H1 (cell line): ENCODE measurements around the gene BIN2. TPM values are rescaled to one million over a fixed set of nuclear protein-coding genes. Genes with fewer than 3 reads are reported as not detected.

Experiments used
- CBX5 ChIP-seq: fragments of 300-800, 300-1000 bp; sonication (generic); IDR thresholded peaks from 2 replicates; pipeline ENCODE4 v1.7.1; 2016; ENCODE audit warnings: antibody characterized with exemption, low read length, low read depth
- GABPA ChIP-seq: IDR thresholded peaks from 2 replicates; pipeline ENCODE4 v1.6.1; 2011; ENCODE audit warnings: mild to moderate bottlenecking, low read length, moderate library complexity, borderline replicate concordance; ENCODE audit not compliant: insufficient read depth
- HDAC2 ChIP-seq, 2 experiments: fragments of 300-600 bp in 1 of 2; sonication (generic) in 1 of 2; IDR thresholded peaks; 2 replicates each; pipeline ENCODE4 v1.6.1; 2011 to 2012; ENCODE audit warnings: low read depth in 2 of 2, low read length in 2 of 2, mild to moderate bottlenecking in 2 of 2, moderate library complexity in 2 of 2, borderline replicate concordance in 1 of 2, inconsistent platforms in 1 of 2
- JUN ChIP-seq: IDR thresholded peaks from 2 replicates; pipeline ENCODE4 v1.6.1; 2011; ENCODE audit warnings: low read depth, mild to moderate bottlenecking, improper control_type of control experiment, low read length
- JUND ChIP-seq: IDR thresholded peaks from 2 replicates; pipeline ENCODE4 v1.6.1; 2011; ENCODE audit warnings: mild to moderate bottlenecking, improper control_type of control experiment, low read length
- KDM1A ChIP-seq: fragments of 200-600, 300-600 bp; sonication (generic); IDR thresholded peaks from 2 replicates; pipeline ENCODE4 v1.7.1; 2016; ENCODE audit warnings: mild to moderate bottlenecking, low read length, borderline replicate concordance
- RNF2 ChIP-seq: fragments of 200-900, 300-1000 bp; sonication (generic); IDR thresholded peaks from 2 replicates; pipeline ENCODE4 v1.7.1; 2016; ENCODE audit warnings: borderline replicate concordance, low read depth, mild to moderate bottlenecking, antibody characterized with exemption, low read length; ENCODE audit not compliant: poor library complexity, severe bottlenecking; ENCODE audit errors: missing control alignments
- SIN3A ChIP-seq, 2 experiments: IDR thresholded peaks in 1 of 2; conservative IDR thresholded peaks in 1 of 2; 2 replicates each; pipeline ENCODE4 v1.6.1; 2011 to 2012; ENCODE audit warnings: low read length in 2 of 2, improper control_type of control experiment in 1 of 2, low read depth in 1 of 2, mild to moderate bottlenecking in 1 of 2
- SIX5 ChIP-seq: IDR thresholded peaks from 2 replicates; pipeline ENCODE4 v1.6.1; 2011; ENCODE audit warnings: mild to moderate bottlenecking, low read depth, low read length
- polyA plus RNA-seq, 7 experiments: library from polyadenylated mRNA; depleted of rRNA in 3 of 7; stranded (reverse) in 5 of 7; unstranded in 2 of 7; fragments of >200 nt in 5 of 7; fragments of 200-250 nt in 2 of 7; gene quantifications; 1 replicate in 5 of 7; 2 replicates in 1 of 7; 4 replicates in 1 of 7; pipeline versions ENCODE4 v1.2.1 to v1.2.3, GENCODE V29; 2011 to 2013; ENCODE audit warnings: missing spikeins in 2 of 7, mixed read lengths in 2 of 7
- total RNA-seq: library from RNA; stranded (reverse); fragmentation: NEBNext Ultra II Directional; extraction: Animal tissue kit (Norgen Biotek cat#: 25700); gene quantifications from 2 replicates; pipeline ENCODE4 v1.2.1, GENCODE V29; 2021
- TF ChIP-seq, protein P1 (sequence below): IDR thresholded peaks from 2 replicates; pipeline ENCODE4 v1.6.1; 2012; ENCODE audit warnings: inconsistent platforms

The BIN2 gene
- total and polyA plus RNA-seq, 2 of the 8 experiments (the other 6 are each of a cell fraction or from before 2014, with no cell fraction given): not detected

DNA sequence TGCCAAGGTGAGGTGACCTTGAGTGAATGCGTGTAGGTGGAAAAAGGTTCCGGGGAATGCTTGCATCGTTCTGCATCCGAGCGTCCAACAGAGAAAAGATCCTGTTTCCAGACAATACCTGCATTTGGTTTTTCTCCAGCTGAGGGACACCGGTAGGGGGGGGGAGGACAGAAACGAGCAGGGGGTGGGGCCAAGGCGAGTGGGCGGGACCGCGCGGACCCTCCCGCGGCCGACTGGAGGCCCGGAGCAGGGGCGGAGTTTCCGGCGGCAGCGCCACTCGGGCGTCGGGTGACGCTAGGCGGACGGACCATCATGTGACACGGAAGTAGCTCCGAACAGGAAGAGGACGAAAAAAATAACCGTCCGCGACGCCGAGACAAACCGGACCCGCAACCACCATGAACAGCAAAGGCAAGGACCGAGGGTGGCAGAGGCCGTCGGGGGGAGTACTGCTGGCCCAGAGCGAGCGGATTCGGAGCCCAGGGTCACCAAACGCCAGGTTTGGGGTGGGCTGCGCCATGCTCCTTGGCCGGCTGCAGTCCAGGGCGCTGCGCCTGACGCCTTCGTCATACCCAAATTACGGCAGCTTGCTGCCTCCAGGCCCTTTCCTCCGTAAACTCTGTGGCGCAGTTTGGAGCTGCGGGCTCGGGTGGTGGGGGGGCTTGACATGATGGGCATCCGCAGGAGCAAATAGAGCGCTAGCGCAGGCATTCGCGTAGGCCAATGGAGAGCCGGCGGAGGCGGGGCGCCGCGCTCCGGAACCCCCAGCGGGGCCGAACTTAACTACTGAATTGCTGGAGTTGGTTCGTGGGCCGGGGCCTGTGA lies 85.3 kb downstream of the BIN2 start, which contains the start of gene DAZAP2 (continued):
- TF ChIP-seq SIN3A (conservative IDR thresholded peaks at IDR 0.05 in 1 of 2, IDR thresholded peaks at IDR 0.05 in 1 of 2; ENCODE audit: low read depth in 1 of 2, low read length in 2 of 2) (peak in 1 of 2 experiments; percentile 87; a peak in 2 of 4 replicates), RNF2 (no peak), GABPA (no peak), HDAC2 (IDR thresholded peaks at IDR 0.05; ENCODE audit: borderline replicate concordance in 1 of 2, low read depth in 2 of 2, low read length in 2 of 2) (no peak), JUND (no peak), SIX5 (no peak), CBX5 (no peak), KDM1A (no peak), JUN (no peak)
- TF ChIP-seq, protein P1, sequence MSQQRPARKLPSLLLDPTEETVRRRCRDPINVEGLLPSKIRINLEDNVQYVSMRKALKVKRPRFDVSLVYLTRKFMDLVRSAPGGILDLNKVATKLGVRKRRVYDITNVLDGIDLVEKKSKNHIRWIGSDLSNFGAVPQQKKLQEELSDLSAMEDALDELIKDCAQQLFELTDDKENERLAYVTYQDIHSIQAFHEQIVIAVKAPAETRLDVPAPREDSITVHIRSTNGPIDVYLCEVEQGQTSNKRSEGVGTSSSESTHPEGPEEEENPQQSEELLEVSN: no peak
